GM12801 (cell line): Measurements from ENCODE around the gene PLA2G3.

Source experiments
- CTCF ChIP-seq: IDR thresholded peaks from one replicate; pipeline ENCODE4 v1.5.1; 2011; ENCODE audit warnings: control low read depth; ENCODE audit not compliant: insufficient read length; ENCODE audit errors: extremely low read depth

PLA2G3 gene

GRCh38 chr22:31154975-31155374, 14.7 kb upstream of the PLA2G3 start:
- TF ChIP-seq CTCF = no peak

- TF ChIP-seq CTCF = no peak
These were observed 13.0 kb upstream of the PLA2G3 start for GRCh38 chr22:31153357-31153756.

GRCh38 chr22:31151872-31152271, 11.6 kb upstream of the PLA2G3 start:
- TF ChIP-seq CTCF = no peak

- no peak for TF ChIP-seq CTCF
These were observed 10.3 kb upstream of the PLA2G3 start for GRCh38 chr22:31150615-31151014.

GRCh38 chr22:31148953-31149627, 8.8 kb upstream of the PLA2G3 start:
- no peak for TF ChIP-seq CTCF

- TF ChIP-seq CTCF = no peak
These were observed 8.2 kb upstream of the PLA2G3 start for GRCh38 chr22:31148488-31148887.

- no peak for TF ChIP-seq CTCF
These were observed 3.9 kb upstream of the PLA2G3 start for GRCh38 chr22:31144223-31144622.
